Suprapubic skin (tissue), 4 donors: ENCODE data around the gene SOS2. TPM values are rescaled to one million over a fixed set of nuclear protein-coding genes. Genes with fewer than 3 reads are reported as not detected.

Experiments used
- DNase-seq, 2 donors: peaks; one replicate each; pipeline ENCODE4 v3.0.0-alpha.2; 2019; ENCODE audit warnings: low spot score in 2 of 2
- H3K27ac ChIP-seq: fragments of 200-600 bp; sonication (generic); one replicate; pipeline ENCODE4 v1.5.1; 2019
- H3K27me3 ChIP-seq: fragments of 200-600 bp; sonication (generic); one replicate; pipeline ENCODE4 v1.5.1; 2019
- H3K36me3 ChIP-seq: fragments of 200-600 bp; sonication (generic); one replicate; pipeline ENCODE4 v1.5.1; 2019
- H3K4me1 ChIP-seq: fragments of 200-600 bp; sonication (generic); one replicate; pipeline ENCODE4 v1.5.1; 2019
- H3K4me3 ChIP-seq: fragments of 200-600 bp; sonication (generic); one replicate; pipeline ENCODE4 v1.5.1; 2019; ENCODE audit warnings: mild to moderate bottlenecking
- H3K9me3 ChIP-seq: fragments of 200-600 bp; sonication (generic); one replicate; pipeline ENCODE4 v1.5.1; 2019
- CTCF ChIP-seq, 2 donors: fragments of 200-600 bp in 1 of 2; fragments of 450-650 bp in 1 of 2; sonication (generic) in 1 of 2; IDR thresholded peaks; one replicate each; pipeline ENCODE4 v1.5.1; 2016 to 2019; ENCODE audit warnings: antibody characterized with exemption in 2 of 2, mild to moderate bottlenecking in 1 of 2, moderate library complexity in 1 of 2
- EP300 ChIP-seq: sonication (generic); formaldehyde crosslinking; IDR thresholded peaks from one replicate; pipeline ENCODE4 v1.6.1; 2017; ENCODE audit warnings: antibody characterized with exemption
- POLR2A ChIP-seq, 2 donors: fragments of 450-650 bp; IDR thresholded peaks; one replicate each; pipeline ENCODE4 v1.6.1; 2017; ENCODE audit warnings: antibody characterized with exemption in 2 of 2, mild to moderate bottlenecking in 2 of 2, moderate library complexity in 2 of 2
- POLR2AphosphoS5 ChIP-seq, 3 donors: sonication (generic); formaldehyde crosslinking; IDR thresholded peaks; one replicate each; pipeline ENCODE4 v1.6.1; 2017; ENCODE audit warnings: antibody characterized with exemption in 3 of 3
- WGBS: methylation state at CpG from one replicate; pipeline ENCODE4 v1.1.5; 2018; 5-methylcytosine and 5-hydroxymethylcytosine counted together
- total RNA-seq, 4 donors: library from RNA; depleted of rRNA; stranded (reverse); fragments of >200 nt; gene quantifications; one replicate each; pipeline ENCODE4 v1.1.0, GENCODE V29; 2016

Gene SOS2
- total RNA-seq, 4 donors from 2014 or later = 22.5 to 40.8 (median 30.4) TPM

- WGBS = 90% methylated on average over 7 of the region's 7 CpGs
- no peak for TF ChIP-seq POLR2A (IDR thresholded peaks at IDR 0.05)
- TF ChIP-seq EP300 = no peak
- no peak for TF ChIP-seq CTCF (IDR thresholded peaks at IDR 0.05)
- no peak for TF ChIP-seq POLR2AphosphoS5 (IDR thresholded peaks at IDR 0.05)
Measured at GRCh38 chr14:50249136-50249775, 17.9 kb upstream of the SOS2 start.

GRCh38 chr14:50247245-50247644 is 15.9 kb upstream of the SOS2 start:
- Histone ChIP-seq H3K27ac (no peak overlapping the region), H3K9me3 (no peaks in the 10 kb centered on the region), H3K27me3 (no peaks in the 10 kb centered on the region), H3K36me3 (no peaks in the 10 kb centered on the region), H3K4me3 (no peak overlapping the region), H3K4me1 (no peaks in the 10 kb centered on the region)
- 78% methylated on average over 3 of the region's 3 CpGs for WGBS
- DNase-seq = no peak
- TF ChIP-seq POLR2AphosphoS5 (IDR thresholded peaks at IDR 0.05) (no peak), EP300 (no peak), CTCF (IDR thresholded peaks at IDR 0.05) (no peak), POLR2A (IDR thresholded peaks at IDR 0.05) (no peak)

More at GRCh38 chr14:50249136-50249775, 17.9 kb upstream of the SOS2 start:
- no peak overlapping the region for H3K27ac ChIP-seq
- DNase-seq = no peak
- no peak overlapping the region for H3K4me3 ChIP-seq
- H3K9me3 ChIP-seq = no peaks in the 10 kb centered on the region
- H3K4me1 ChIP-seq = no peaks in the 10 kb centered on the region
- no peaks in the 10 kb centered on the region for H3K27me3 ChIP-seq
- peaks cover 1% of the 10 kb centered on the region for H3K36me3 ChIP-seq

GRCh38 chr14:50242566-50243310 is 11.4 kb upstream of the SOS2 start:
- Histone ChIP-seq H3K36me3 (no peaks in the 10 kb centered on the region), H3K27me3 (no peaks in the 10 kb centered on the region), H3K4me1 (no peaks in the 10 kb centered on the region), H3K4me3 (no peak overlapping the region), H3K9me3 (no peaks in the 10 kb centered on the region), H3K27ac (no peak overlapping the region)
- DNase-seq = no peak
- TF ChIP-seq CTCF (IDR thresholded peaks at IDR 0.05) = no peak
- TF ChIP-seq POLR2A (IDR thresholded peaks at IDR 0.05) = no peak
- TF ChIP-seq EP300 = no peak
- no peak for TF ChIP-seq POLR2AphosphoS5 (IDR thresholded peaks at IDR 0.05)
- 79% methylated on average over 5 of the region's 5 CpGs for WGBS

- Histone ChIP-seq H3K27me3 (no peaks in the 10 kb centered on the region), H3K9me3 (no peaks in the 10 kb centered on the region), H3K36me3 (no peaks in the 10 kb centered on the region), H3K4me1 (no peaks in the 10 kb centered on the region), H3K4me3 (no peak overlapping the region), H3K27ac (no peak overlapping the region)
- 95% methylated on average over 1 of the region's 1 CpG for WGBS
- TF ChIP-seq CTCF (IDR thresholded peaks at IDR 0.05) (no peak), POLR2A (IDR thresholded peaks at IDR 0.05) (no peak), POLR2AphosphoS5 (IDR thresholded peaks at IDR 0.05) (no peak), EP300 (no peak)
- DNase-seq = no peak
Measured at GRCh38 chr14:50242096-50242495, 10.7 kb upstream of the SOS2 start.

- H3K36me3 ChIP-seq = no peaks in the 10 kb centered on the region
- H3K4me3 ChIP-seq = no peak overlapping the region
- H3K4me1 ChIP-seq = peaks cover 5% of the 10 kb centered on the region
- no peak for TF ChIP-seq POLR2A (IDR thresholded peaks at IDR 0.05)
- no peak for TF ChIP-seq CTCF (IDR thresholded peaks at IDR 0.05)
- TF ChIP-seq EP300 = no peak
- no peak for TF ChIP-seq POLR2AphosphoS5 (IDR thresholded peaks at IDR 0.05)
- no peaks in the 10 kb centered on the region for H3K9me3 ChIP-seq
- H3K27ac ChIP-seq = no peak overlapping the region
- no peaks in the 10 kb centered on the region for H3K27me3 ChIP-seq
- 40% methylated on average over 3 of the region's 3 CpGs for WGBS
- no peak for DNase-seq
Measured at GRCh38 chr14:50237427-50237826, 6.0 kb upstream of the SOS2 start.
